Fibroblast of mammary gland (primary cell): ENCODE data around the gene MYBPC2.

Experiments used
- DNase-seq: peaks from one replicate; pipeline ENCODE4 v3.0.0-alpha.2; 2010; ENCODE audit warnings: low read depth
- H3K4me3 ChIP-seq: 2 replicates; pipeline ENCODE4 v1.5.1; 2011; ENCODE audit warnings: low read depth, mild to moderate bottlenecking, low read length, moderate library complexity; ENCODE audit not compliant: control insufficient read depth
- CTCF ChIP-seq: conservative IDR thresholded peaks from 2 replicates; pipeline ENCODE4 v1.5.1; 2011; ENCODE audit warnings: low read depth, low read length, inconsistent platforms; ENCODE audit not compliant: control insufficient read depth, insufficient read depth

MYBPC2 gene

GRCh38 chr19:50422397-50423278 lies 10.1 kb upstream of the MYBPC2 start:
- no peak overlapping the region for H3K4me3 ChIP-seq
- no peak for DNase-seq
- no peak for TF ChIP-seq CTCF

GRCh38 chr19:50423279-50424113 lies 9.2 kb upstream of the MYBPC2 start:
- DNase-seq = no peak
- TF ChIP-seq CTCF = no peak
- no peak overlapping the region for H3K4me3 ChIP-seq

- no peak for DNase-seq
- TF ChIP-seq CTCF = no peak
- no peak overlapping the region for H3K4me3 ChIP-seq
These were observed 7.1 kb upstream of the MYBPC2 start for GRCh38 chr19:50425581-50425980.

- DNase-seq = no peak
- TF ChIP-seq CTCF = no peak
- peak overlapping the region; percentile 7 for H3K4me3 ChIP-seq
These were observed 5.3 kb upstream of the MYBPC2 start for GRCh38 chr19:50427318-50427925.

GRCh38 chr19:50427997-50428425 lies 4.7 kb upstream of the MYBPC2 start:
- DNase-seq = peak; percentile 70

More at GRCh38 chr19:50427997-50428425, 4.7 kb upstream of the MYBPC2 start:
- H3K4me3 ChIP-seq = peak overlapping the region; percentile 7
- TF ChIP-seq CTCF = no peak
